SIG-M5 (cell line): Measurements from ENCODE around the gene LRRN2.
"Not testable (repeated sequence)": the region's sequence is repeated elsewhere in the genome, so short reads cannot be mapped to it uniquely, and the experiment has no call there.

Experiments used
- DNase-seq: peaks from one replicate; lab custom pipeline; 2025; lab: John Stamatoyannopoulos, UW

Gene LRRN2

GRCh38 chr1:204574016-204574864, 111.3 kb downstream of the LRRN2 start:
- no peak for DNase-seq

DNA sequence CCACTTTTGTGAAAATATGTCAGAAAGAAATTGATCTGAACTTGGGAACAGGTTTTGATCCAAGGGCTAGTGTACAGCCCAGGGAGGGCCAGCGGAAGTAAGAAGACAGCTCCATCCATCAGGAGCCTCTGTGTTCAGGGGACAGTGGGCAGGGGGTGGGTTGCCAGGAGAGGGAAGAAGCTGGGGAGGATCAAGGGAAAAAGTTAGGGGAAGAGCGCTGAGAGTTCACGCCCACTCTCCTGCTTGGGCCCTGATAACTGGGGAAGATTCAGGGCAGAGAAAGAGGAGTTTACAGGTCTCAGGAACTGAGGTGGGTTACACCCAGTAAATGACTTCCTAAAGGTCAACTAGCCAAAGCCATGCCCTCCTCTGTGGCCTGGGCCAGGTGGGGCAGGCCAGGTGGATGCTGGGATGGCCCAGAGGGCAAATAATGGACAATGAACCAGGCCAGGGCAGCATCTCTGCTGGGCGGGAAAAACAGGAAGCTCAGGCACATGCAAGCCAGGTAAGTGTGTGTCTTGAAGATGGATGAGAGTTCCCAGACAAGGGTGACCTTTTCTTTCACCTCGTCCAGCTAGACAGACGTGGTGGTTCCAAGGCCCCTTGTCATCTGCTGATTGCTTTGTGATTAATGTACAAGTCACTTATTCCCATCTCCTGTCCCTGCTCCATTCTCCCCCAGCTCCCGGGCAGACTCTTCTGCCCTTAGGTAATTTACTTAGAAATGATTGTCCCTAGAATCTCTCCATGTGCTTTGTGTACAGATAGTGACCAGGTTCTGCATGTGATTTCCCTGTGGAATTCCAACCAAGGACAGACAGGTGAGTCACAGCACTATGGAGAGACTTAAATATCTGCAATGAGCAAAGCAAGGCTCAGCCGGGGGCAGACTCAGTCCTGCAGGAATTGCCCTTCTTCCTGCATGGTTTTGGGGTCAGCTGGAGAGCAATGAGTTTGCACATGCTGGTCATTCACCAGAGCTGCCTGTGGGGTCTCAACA, 112.3 kb downstream of the LRRN2 start:
- DNase-seq, result no peak

GRCh38 chr1:204571631-204572030, 113.9 kb downstream of the LRRN2 start:
- DNase-seq, result no peak

DNA sequence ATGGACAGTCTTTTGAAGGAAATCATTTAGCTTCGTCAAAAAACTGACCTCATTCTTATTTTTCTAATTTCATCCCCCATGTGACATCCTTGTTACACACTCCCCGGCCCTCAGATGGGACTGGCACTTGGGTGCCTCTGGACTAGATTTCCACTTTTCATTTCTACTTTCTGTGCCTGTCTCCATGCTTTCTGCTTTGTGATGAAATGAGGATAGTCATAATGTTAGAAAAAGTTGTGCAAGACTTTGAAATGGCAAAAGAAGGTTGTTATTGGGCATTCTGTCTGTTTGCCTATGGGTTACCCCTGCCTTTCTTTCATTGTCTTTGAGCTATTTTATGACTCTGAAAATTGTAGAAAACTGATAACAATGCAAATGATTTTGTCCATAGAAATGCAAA, 114.4 kb downstream of the LRRN2 start:
- DNase-seq, result no peak

GRCh38 chr1:204570021-204570420, 115.5 kb downstream of the LRRN2 start:
- DNase-seq, result not testable (repeated sequence)

GRCh38 chr1:204569478-204569877, 116.1 kb downstream of the LRRN2 start:
- no peak for DNase-seq

- no peak for DNase-seq
These were observed 116.8 kb downstream of the LRRN2 start for GRCh38 chr1:204568576-204569315.
